Measurements from ENCODE around the gene RIPPLY1. TPM values are rescaled to one million over a fixed set of nuclear protein-coding genes. Genes with fewer than 3 reads are reported as not detected.

RIPPLY1 gene
- total RNA-seq, 1 donor from 2014 or later, result not detected

Other genes starting within 250 kb of the RIPPLY1 start
- 0.53 and 1.4 TPM in 2 replicates for gene RNF128, start 176.6 kb downstream of the RIPPLY1 start, total RNA-seq
- gene TBC1D8B, start 100.7 kb downstream of the RIPPLY1 start, total RNA-seq, result 5.6 and 5.7 TPM in 2 replicates
- gene CLDN2, start 17.1 kb upstream of the RIPPLY1 start, total RNA-seq, result not detected in 2 replicates
- 30.6 and 31.8 TPM in 2 replicates for gene MORC4, start 96.9 kb upstream of the RIPPLY1 start, total RNA-seq
- 9.5 and 12.6 TPM in 2 replicates for gene RBM41, start 215.5 kb upstream of the RIPPLY1 start, total RNA-seq